Measurements from ENCODE around the gene CDK18. TPM values are rescaled to one million over a fixed set of nuclear protein-coding genes. Genes with fewer than 3 reads are reported as not detected.
A peak's percentile ranks its signal among the peaks of the same experiment; 100 is the strongest.

The CDK18 gene
- total and polyA plus RNA-seq, 2 experiments from 2014 or later: not detected

DNA sequence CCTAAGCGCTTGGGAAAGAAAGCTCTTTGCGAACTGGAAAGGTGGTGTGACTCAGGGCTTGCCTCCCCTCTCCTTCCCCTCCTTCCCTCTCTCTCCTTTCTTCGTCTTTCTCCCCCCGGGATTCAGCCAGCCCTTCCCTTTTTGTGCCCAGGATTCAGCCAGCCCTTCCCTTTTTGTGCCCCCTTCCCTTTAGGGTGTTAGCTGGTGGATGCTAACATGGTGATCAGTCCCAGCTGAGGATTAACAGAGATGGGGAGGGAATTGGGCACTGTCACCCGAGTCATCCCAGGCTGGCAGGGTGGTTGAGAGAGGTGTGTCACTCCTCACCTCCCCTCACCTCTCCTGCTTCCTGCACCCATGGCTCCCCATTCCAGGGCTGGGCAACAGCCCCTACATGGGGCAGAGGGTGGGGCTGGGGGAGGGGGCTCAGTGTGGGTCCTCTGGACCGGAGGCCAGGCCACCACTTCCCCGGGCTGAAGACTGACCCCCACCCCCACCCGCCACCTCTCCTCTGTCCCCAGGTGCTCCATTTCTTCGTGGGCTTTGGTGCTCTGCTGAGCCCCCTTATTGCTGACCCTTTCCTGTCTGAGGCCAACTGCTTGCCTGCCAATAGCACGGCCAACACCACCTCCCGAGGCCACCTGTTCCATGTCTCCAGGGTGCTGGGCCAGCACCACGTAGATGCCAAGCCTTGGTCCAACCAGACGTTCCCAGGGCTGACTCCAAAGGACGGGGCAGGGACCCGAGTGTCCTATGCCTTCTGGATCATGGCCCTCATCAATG, 75.9 kb downstream of the CDK18 start:
- Histone ChIP-seq H3K27ac (no peak overlapping the region), H4K20me1 (ENCODE audit: insufficient read depth) (no peaks in the 10 kb centered on the region), H3K4me2 (ENCODE audit: unreplicated experiment) (no peak overlapping the region), H3K9ac (no peak overlapping the region), H3K9me3 (ENCODE audit: low read depth) (no peaks in the 10 kb centered on the region), H3K4me1 (ENCODE audit: insufficient read depth) (no peaks in the 10 kb centered on the region), H2AFZ (no peak overlapping the region), H3F3A (ENCODE audit: insufficient read depth) (no peaks in the 10 kb centered on the region), H3K4me3 (no peak overlapping the region), H3K27me3 (replicated peaks; ENCODE audit: insufficient read depth) (peaks cover 63% of the 10 kb centered on the region), H3K9me2 (ENCODE audit: insufficient read depth) (no peaks in the 10 kb centered on the region), H3K36me3 (ENCODE audit: low read depth) (no peaks in the 10 kb centered on the region), H3K79me2 (ENCODE audit: insufficient read depth) (no peaks in the 10 kb centered on the region)
- in situ Hi-C loops (cut with MboI): no loop called here
- WGBS, 2 experiments (ENCODE audit: low coverage in 1 of 2, low lambda C conversion rate in 2 of 2, missing lambda C conversion rate in 2 of 2): 38 to 43% methylated on average over 12 to 15 of the region's 15 CpGs
- no peak for DNase-seq
- TF ChIP-seq EZH2phosphoT487 (IDR thresholded peaks at IDR 0.05; ENCODE audit: insufficient read depth, low read depth) (no peak), EZH2 (IDR thresholded peaks at IDR 0.05; ENCODE audit: insufficient read depth, poor library complexity, severe bottlenecking) (no peak)

DNA sequence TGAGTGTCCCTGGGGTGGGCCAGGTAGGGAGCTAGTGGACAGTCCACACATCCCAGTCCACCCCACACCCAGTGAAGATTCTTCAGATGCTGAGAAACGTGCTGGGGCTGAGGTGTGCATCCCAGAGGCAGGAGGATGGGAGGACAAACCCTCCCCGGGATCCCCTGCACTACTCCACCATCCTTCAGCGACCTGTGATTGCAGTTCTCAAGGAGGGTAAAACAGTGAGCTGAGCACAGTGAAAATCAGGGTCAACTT, 76.4 kb downstream of the CDK18 start:
- peaks cover 61% of the 10 kb centered on the region for H3K27me3 ChIP-seq (replicated peaks; ENCODE audit: insufficient read depth)
- H2AFZ ChIP-seq: no peak overlapping the region
- H3K4me2 ChIP-seq (ENCODE audit: unreplicated experiment): no peak overlapping the region
- H3K9ac ChIP-seq: no peak overlapping the region
- H3K36me3 ChIP-seq (ENCODE audit: low read depth): no peaks in the 10 kb centered on the region
- no peaks in the 10 kb centered on the region for H4K20me1 ChIP-seq (ENCODE audit: insufficient read depth)
- H3K9me2 ChIP-seq (ENCODE audit: insufficient read depth): no peaks in the 10 kb centered on the region
- no peak for DNase-seq
- no peaks in the 10 kb centered on the region for H3K79me2 ChIP-seq (ENCODE audit: insufficient read depth)
- in situ Hi-C loops (cut with MboI): no loop called here
- no peak overlapping the region for H3K4me3 ChIP-seq
- H3F3A ChIP-seq (ENCODE audit: insufficient read depth): no peaks in the 10 kb centered on the region
- no peaks in the 10 kb centered on the region for H3K9me3 ChIP-seq (ENCODE audit: low read depth)
- H3K4me1 ChIP-seq (ENCODE audit: insufficient read depth): no peaks in the 10 kb centered on the region
- TF ChIP-seq EZH2 (IDR thresholded peaks at IDR 0.05; ENCODE audit: insufficient read depth, poor library complexity, severe bottlenecking) (no peak), EZH2phosphoT487 (IDR thresholded peaks at IDR 0.05; ENCODE audit: insufficient read depth, low read depth) (no peak)
- H3K27ac ChIP-seq: no peak overlapping the region
- WGBS, 2 experiments (ENCODE audit: low coverage in 1 of 2, low lambda C conversion rate in 2 of 2, missing lambda C conversion rate in 2 of 2): 29 to 53% methylated on average over 2 to 3 of the region's 3 CpGs

DNA sequence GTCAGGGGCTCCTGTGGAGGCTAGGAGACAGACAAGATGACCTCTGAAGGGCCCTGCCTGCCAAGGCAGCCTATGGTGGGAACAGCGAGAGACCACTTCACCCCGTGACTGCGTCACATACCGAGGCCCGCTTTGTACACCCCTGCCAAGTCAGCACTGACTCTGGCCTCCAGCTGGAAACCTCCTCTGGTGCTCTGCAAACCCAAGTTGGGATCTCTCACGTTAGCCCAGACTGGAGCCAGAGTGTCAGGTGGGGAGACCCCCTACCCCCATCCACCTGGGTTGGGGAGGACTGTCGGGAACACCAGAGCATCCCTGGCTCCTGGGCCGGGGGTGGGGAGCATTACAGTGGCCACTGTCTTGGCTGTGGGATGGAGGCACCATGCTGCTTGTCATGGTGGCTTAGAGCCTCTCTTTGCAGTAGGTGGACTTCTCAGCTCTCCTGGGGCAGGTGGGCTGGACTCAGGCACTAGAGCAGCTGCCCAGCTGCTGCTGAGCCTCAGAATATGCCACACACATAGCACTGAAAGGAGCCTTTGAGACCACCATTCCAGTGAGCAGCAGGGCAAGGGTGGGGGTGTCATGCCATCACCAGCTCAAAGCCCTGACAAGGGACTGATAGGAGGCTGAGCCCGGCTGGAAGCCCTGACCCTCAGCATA, 77.0 kb downstream of the CDK18 start:
- Histone ChIP-seq H3K79me2 (ENCODE audit: insufficient read depth) (no peaks in the 10 kb centered on the region), H2AFZ (no peak overlapping the region), H4K20me1 (ENCODE audit: insufficient read depth) (no peaks in the 10 kb centered on the region), H3K9me3 (ENCODE audit: low read depth) (no peaks in the 10 kb centered on the region), H3K27ac (no peak overlapping the region), H3K4me3 (no peak overlapping the region), H3K4me2 (ENCODE audit: unreplicated experiment) (no peak overlapping the region), H3K27me3 (replicated peaks; ENCODE audit: insufficient read depth) (peaks cover 59% of the 10 kb centered on the region), H3K9ac (no peak overlapping the region), H3K4me1 (ENCODE audit: insufficient read depth) (no peaks in the 10 kb centered on the region), H3K9me2 (ENCODE audit: insufficient read depth) (no peaks in the 10 kb centered on the region), H3F3A (ENCODE audit: insufficient read depth) (no peaks in the 10 kb centered on the region), H3K36me3 (ENCODE audit: low read depth) (no peaks in the 10 kb centered on the region)
- TF ChIP-seq EZH2phosphoT487 (IDR thresholded peaks at IDR 0.05; ENCODE audit: insufficient read depth, low read depth) (no peak), EZH2 (IDR thresholded peaks at IDR 0.05; ENCODE audit: insufficient read depth, poor library complexity, severe bottlenecking) (no peak)
- no peak for DNase-seq
- in situ Hi-C loops (cut with MboI): no loop called here
- 56 to 61% methylated on average over 9 of the region's 9 CpGs for WGBS, 2 experiments (ENCODE audit: low coverage in 1 of 2, low lambda C conversion rate in 2 of 2, missing lambda C conversion rate in 2 of 2)

DNA sequence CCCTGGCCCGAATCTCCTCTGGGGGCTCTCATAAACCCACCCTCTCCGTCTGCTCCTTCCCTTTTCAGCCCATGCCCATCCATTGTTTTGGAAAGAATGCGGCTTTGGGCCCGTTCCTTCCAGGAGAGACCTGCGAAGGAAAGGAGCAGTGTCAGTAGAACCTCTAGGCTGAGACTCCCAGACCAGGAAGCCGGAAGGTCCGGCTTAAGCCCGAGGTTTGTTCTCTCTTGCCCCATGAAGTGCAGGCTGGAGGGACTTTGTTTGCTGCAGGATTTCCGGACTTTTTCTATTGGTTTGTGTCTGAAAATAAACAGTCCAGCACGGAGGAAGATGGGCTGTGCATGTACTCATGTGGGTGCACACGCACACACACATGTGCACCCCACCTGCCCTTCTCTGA, 77.6 kb downstream of the CDK18 start:
- H3K9me2 ChIP-seq (ENCODE audit: insufficient read depth): no peaks in the 10 kb centered on the region
- H4K20me1 ChIP-seq (ENCODE audit: insufficient read depth): no peaks in the 10 kb centered on the region
- 57 to 62% methylated on average over 11 of the region's 11 CpGs for WGBS, 2 experiments (ENCODE audit: low coverage in 1 of 2, low lambda C conversion rate in 2 of 2, missing lambda C conversion rate in 2 of 2)
- H3K9ac ChIP-seq: no peak overlapping the region
- no peak overlapping the region for H3K27ac ChIP-seq
- H3K36me3 ChIP-seq (ENCODE audit: low read depth): no peaks in the 10 kb centered on the region
- no peak overlapping the region for H3K4me3 ChIP-seq
- TF ChIP-seq EZH2 (IDR thresholded peaks at IDR 0.05; ENCODE audit: insufficient read depth, poor library complexity, severe bottlenecking) (no peak), EZH2phosphoT487 (IDR thresholded peaks at IDR 0.05; ENCODE audit: insufficient read depth, low read depth) (no peak)
- no peak for DNase-seq
- no peaks in the 10 kb centered on the region for H3K9me3 ChIP-seq (ENCODE audit: low read depth)
- H3K27me3 ChIP-seq (replicated peaks; ENCODE audit: insufficient read depth): peaks cover 53% of the 10 kb centered on the region
- H3F3A ChIP-seq (ENCODE audit: insufficient read depth): no peaks in the 10 kb centered on the region
- H2AFZ ChIP-seq: no peak overlapping the region
- H3K4me2 ChIP-seq (ENCODE audit: unreplicated experiment): no peak overlapping the region
- H3K79me2 ChIP-seq (ENCODE audit: insufficient read depth): no peaks in the 10 kb centered on the region
- no peaks in the 10 kb centered on the region for H3K4me1 ChIP-seq (ENCODE audit: insufficient read depth)
- in situ Hi-C loops (cut with MboI): no loop called here

Small RNAs within 50 kb of the gene (small RNA-seq; reads per million reads assigned to genes)
- 2.0 reads per million, percentile 65 among the genes with 10 or more reads in this experiment for gene RNU2-19P (ENCODE audit: low read depth, low replicate concordance)

Other genes starting within 250 kb of the CDK18 start
- 3.0 and 4.4 TPM in 2 replicates for gene NUAK2, start 182.9 kb upstream of the CDK18 start, total RNA-seq (2014; rRNA removed; shearing (Covaris generic))
- gene NUAK2, start 182.9 kb upstream of the CDK18 start, polyA plus RNA-seq (2016; fragmentation: Nextera tagmentation; extraction: Ambion mirVana): 3.7 and 3.8 TPM in 2 replicates
- gene KLHDC8A, start 147.7 kb upstream of the CDK18 start, total RNA-seq (2014; rRNA removed; shearing (Covaris generic)): not detected in 2 replicates
- gene KLHDC8A, start 147.7 kb upstream of the CDK18 start, polyA plus RNA-seq (2016; fragmentation: Nextera tagmentation; extraction: Ambion mirVana): 0.08 TPM in 1 of 2 replicates, not detected in the other
- not detected in 2 replicates for gene LEMD1, start 82.6 kb upstream of the CDK18 start, total RNA-seq (2014; rRNA removed; shearing (Covaris generic))
- not detected in 2 replicates for gene LEMD1, start 82.6 kb upstream of the CDK18 start, polyA plus RNA-seq (2016; fragmentation: Nextera tagmentation; extraction: Ambion mirVana)
- gene BLACAT1, start 48.6 kb upstream of the CDK18 start, total RNA-seq (2014; rRNA removed; shearing (Covaris generic)): not detected in 2 replicates
- gene BLACAT1, start 48.6 kb upstream of the CDK18 start, polyA plus RNA-seq (2016; fragmentation: Nextera tagmentation; extraction: Ambion mirVana): not detected in 2 replicates
- gene ELK4, start 127.3 kb downstream of the CDK18 start, total RNA-seq (2014; rRNA removed; shearing (Covaris generic)): 15.2 and 16.4 TPM in 2 replicates
- 4.4 and 5.1 TPM in 2 replicates for gene ELK4, start 127.3 kb downstream of the CDK18 start, polyA plus RNA-seq (2016; fragmentation: Nextera tagmentation; extraction: Ambion mirVana)
- gene SLC45A3, start 175.8 kb downstream of the CDK18 start, total RNA-seq (2014; rRNA removed; shearing (Covaris generic)): 1.2 and 1.8 TPM in 2 replicates
- gene SLC45A3, start 175.8 kb downstream of the CDK18 start, polyA plus RNA-seq (2016; fragmentation: Nextera tagmentation; extraction: Ambion mirVana): 0.18 and 0.38 TPM in 2 replicates
- 122 and 125 TPM in 2 replicates for gene NUCKS1, start 245.5 kb downstream of the CDK18 start, total RNA-seq (2014; rRNA removed; shearing (Covaris generic))
- 69.2 and 69.9 TPM in 2 replicates for gene NUCKS1, start 245.5 kb downstream of the CDK18 start, polyA plus RNA-seq (2016; fragmentation: Nextera tagmentation; extraction: Ambion mirVana)

All from GM23248 (cell line).